ENCODE data around the gene KRT86.

The KRT86 gene

DNA sequence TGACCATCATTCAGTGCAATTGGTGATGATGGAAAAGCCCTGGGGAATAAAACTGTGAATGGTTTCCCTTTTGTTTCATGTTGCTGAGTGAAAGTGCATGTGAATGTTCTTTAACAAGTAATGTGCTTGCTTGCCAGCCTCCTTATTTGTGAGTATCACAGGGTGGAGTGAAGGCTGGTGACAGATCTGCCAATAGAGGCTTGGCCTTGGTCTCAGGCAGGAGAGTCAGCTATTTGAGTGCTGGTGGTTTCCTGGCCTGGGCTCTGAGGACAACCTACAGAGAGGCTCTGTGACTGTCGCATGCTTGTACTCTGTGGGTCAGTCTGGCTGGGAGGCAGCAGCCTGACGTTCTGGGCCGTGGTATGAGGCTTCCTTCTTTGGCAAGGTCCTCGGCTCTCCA, 72.1 kb downstream of the KRT86 start:
- H4K20me1 ChIP-seq (ENCODE audit: low read depth, low read length), result no peaks in the 10 kb centered on the region
- H3K9ac ChIP-seq (ENCODE audit: low read length), result no peak overlapping the region
- no peaks in the 10 kb centered on the region for H3K79me2 ChIP-seq (ENCODE audit: insufficient read depth, low read length)
- no peak overlapping the region for H3K4me3 ChIP-seq (ENCODE audit: insufficient read depth, low read length, poor library complexity, severe bottlenecking)
- H3K27me3 ChIP-seq (ENCODE audit: low read length), result no peaks in the 10 kb centered on the region
- no peaks in the 10 kb centered on the region for H3K9me2 ChIP-seq (replicated peaks; ENCODE audit: insufficient read depth, low read length)
- H3K9me3 ChIP-seq (ENCODE audit: insufficient read depth, low read length), result no peaks in the 10 kb centered on the region
- H2AFZ ChIP-seq (ENCODE audit: low read depth, low read length, severe bottlenecking), result no peak overlapping the region
- H3F3A ChIP-seq (ENCODE audit: insufficient read depth), result no peaks in the 10 kb centered on the region
- no peaks in the 10 kb centered on the region for H3K36me3 ChIP-seq (ENCODE audit: low read length)
- no peak overlapping the region for H3K27ac ChIP-seq (ENCODE audit: low read depth, low read length)
- no peak overlapping the region for H3K4me2 ChIP-seq (ENCODE audit: low read depth, low read length, poor library complexity, severe bottlenecking)
- no peak for TF ChIP-seq CTCF (IDR thresholded peaks at IDR 0.05; ENCODE audit: insufficient read depth, low read length, poor library complexity, severe bottlenecking)
- no peak for TF ChIP-seq EZH2phosphoT487 (conservative IDR thresholded peaks at IDR 0.05; ENCODE audit: low read length)

DNA sequence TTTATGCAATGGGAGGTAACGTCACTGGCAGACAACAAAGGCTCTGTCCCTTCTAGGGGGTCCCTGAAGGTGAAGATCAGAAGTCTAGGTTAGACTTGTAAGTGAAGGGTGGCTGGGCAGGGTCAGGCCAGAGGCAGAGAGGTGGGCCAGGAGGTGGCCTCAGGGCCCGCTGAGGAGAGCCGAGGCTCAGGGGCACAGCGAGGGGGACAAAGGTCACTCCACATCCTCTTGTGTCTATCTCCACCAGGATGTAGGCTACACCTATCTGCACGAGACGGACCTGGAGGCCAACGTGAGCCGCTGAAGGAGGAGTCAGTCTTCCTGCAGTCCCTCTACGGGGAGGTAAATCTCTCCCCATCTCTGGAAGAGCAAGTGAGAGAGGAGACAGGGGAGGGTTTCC, 72.6 kb downstream of the KRT86 start:
- H3F3A ChIP-seq (ENCODE audit: insufficient read depth), result no peaks in the 10 kb centered on the region
- no peak overlapping the region for H3K9ac ChIP-seq (ENCODE audit: low read length)
- H3K79me2 ChIP-seq (ENCODE audit: insufficient read depth, low read length), result no peaks in the 10 kb centered on the region
- no peaks in the 10 kb centered on the region for H4K20me1 ChIP-seq (ENCODE audit: low read depth, low read length)
- H3K4me2 ChIP-seq (ENCODE audit: low read depth, low read length, poor library complexity, severe bottlenecking), result no peak overlapping the region
- H3K9me3 ChIP-seq (ENCODE audit: insufficient read depth, low read length), result no peaks in the 10 kb centered on the region
- H3K27me3 ChIP-seq (ENCODE audit: low read length), result no peaks in the 10 kb centered on the region
- no peak for TF ChIP-seq CTCF (IDR thresholded peaks at IDR 0.05; ENCODE audit: insufficient read depth, low read length, poor library complexity, severe bottlenecking)
- no peak for TF ChIP-seq EZH2phosphoT487 (conservative IDR thresholded peaks at IDR 0.05; ENCODE audit: low read length)
- H3K36me3 ChIP-seq (ENCODE audit: low read length), result no peaks in the 10 kb centered on the region
- no peaks in the 10 kb centered on the region for H3K9me2 ChIP-seq (replicated peaks; ENCODE audit: insufficient read depth, low read length)
- H2AFZ ChIP-seq (ENCODE audit: low read depth, low read length, severe bottlenecking), result no peak overlapping the region
- no peak overlapping the region for H3K4me3 ChIP-seq (ENCODE audit: insufficient read depth, low read length, poor library complexity, severe bottlenecking)
- H3K27ac ChIP-seq (ENCODE audit: low read depth, low read length), result no peak overlapping the region

- H3K36me3 ChIP-seq (ENCODE audit: low read length), result no peaks in the 10 kb centered on the region
- no peaks in the 10 kb centered on the region for H3K79me2 ChIP-seq (ENCODE audit: insufficient read depth, low read length)
- H3F3A ChIP-seq (ENCODE audit: insufficient read depth), result no peaks in the 10 kb centered on the region
- H3K4me2 ChIP-seq (ENCODE audit: low read depth, low read length, poor library complexity, severe bottlenecking), result no peak overlapping the region
- H3K27ac ChIP-seq (ENCODE audit: low read depth, low read length), result no peak overlapping the region
- no peaks in the 10 kb centered on the region for H3K27me3 ChIP-seq (ENCODE audit: low read length)
- no peak overlapping the region for H3K4me3 ChIP-seq (ENCODE audit: insufficient read depth, low read length, poor library complexity, severe bottlenecking)
- no peaks in the 10 kb centered on the region for H3K9me2 ChIP-seq (replicated peaks; ENCODE audit: insufficient read depth, low read length)
- H2AFZ ChIP-seq (ENCODE audit: low read depth, low read length, severe bottlenecking), result no peak overlapping the region
- no peaks in the 10 kb centered on the region for H3K9me3 ChIP-seq (ENCODE audit: insufficient read depth, low read length)
- TF ChIP-seq CTCF (IDR thresholded peaks at IDR 0.05; ENCODE audit: insufficient read depth, low read length, poor library complexity, severe bottlenecking), result no peak
- TF ChIP-seq EZH2phosphoT487 (conservative IDR thresholded peaks at IDR 0.05; ENCODE audit: low read length), result no peak
- no peak overlapping the region for H3K9ac ChIP-seq (ENCODE audit: low read length)
- no peaks in the 10 kb centered on the region for H4K20me1 ChIP-seq (ENCODE audit: low read depth, low read length)
Observed at GRCh38 chr12:52347551-52348510, 73.4 kb downstream of the KRT86 start.

All from SU-DHL-6 (cell line).